ENCODE data around the gene DNAJC7. TPM values are rescaled to one million over a fixed set of nuclear protein-coding genes. Genes with fewer than 3 reads are reported as not detected.

Gene DNAJC7
- total RNA-seq, 6 donors from 2014 or later: 53.2 to 109 (median 73.5) TPM

DNA sequence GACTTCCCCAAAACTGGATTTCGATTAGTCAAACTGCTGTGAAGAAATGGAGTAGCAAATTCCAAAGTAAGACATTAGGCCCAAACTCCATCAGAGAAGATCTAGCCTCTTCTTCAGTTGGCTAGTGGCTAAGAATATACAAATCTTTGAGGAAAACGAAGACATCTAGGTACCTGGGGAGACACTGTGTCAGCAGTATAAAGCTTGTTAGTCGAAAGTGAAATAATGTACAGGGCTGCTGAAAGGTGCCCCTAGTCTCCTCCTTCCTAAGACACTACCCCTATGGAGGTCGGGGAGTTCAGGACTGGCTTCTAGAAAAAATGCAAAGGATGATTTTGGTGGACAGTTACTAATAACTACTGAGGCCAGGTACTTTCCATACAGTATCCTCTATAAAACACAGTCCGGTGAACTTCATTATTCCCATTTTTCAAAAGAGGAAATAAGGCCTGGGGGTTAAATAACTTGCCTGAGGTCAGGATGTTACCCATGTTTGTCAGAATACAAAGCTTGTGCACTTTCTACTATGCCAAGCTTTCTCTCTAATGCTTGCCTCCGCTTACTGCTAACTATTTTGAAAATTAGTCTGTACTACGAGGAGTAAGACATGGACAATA is 15.0 kb downstream of the DNAJC7 start:
- WGBS, 2 donors: 84 to 85% methylated on average over 7 of the region's 7 CpGs

DNA sequence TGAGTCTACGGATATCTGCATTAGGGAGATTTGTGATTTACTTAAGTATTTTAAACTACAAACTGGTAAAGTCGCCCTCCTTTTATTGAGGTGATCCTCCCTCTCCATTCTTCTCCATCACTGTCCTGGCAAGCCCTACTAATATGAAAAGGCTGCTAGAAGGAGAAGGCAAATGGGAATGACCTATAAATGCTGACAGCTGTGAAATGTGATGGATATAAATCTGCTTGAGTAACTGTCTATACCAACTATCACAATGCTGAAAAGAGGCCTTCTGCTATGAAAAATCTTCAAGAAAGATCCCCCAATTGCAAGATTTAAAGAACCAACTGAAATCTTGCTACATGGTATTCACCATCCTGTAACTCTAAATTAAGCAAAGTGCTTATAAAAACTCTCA is 15.5 kb downstream of the DNAJC7 start:
- Histone ChIP-seq H3K27ac (no peak overlapping the region), H3K4me3 (no peak overlapping the region), H3K9me3 (no peaks in the 10 kb centered on the region), H3K36me3 (peaks cover 24 to 65% (median 40%) of the 10 kb centered on the region in 4 donors), H3K4me1 (peaks cover 6 to 27% (median 23%) of the 10 kb centered on the region in 4 donors), H3K27me3 (no peaks in the 10 kb centered on the region)
- ATAC-seq (ENCODE audit: low FRiP score in 2 of 2) (no peak), DNase-seq (no peak)
- TF ChIP-seq POLR2A (IDR thresholded peaks at IDR 0.05) (no peak), POLR2AphosphoS5 (IDR thresholded peaks at IDR 0.05) (no peak), EP300 (IDR thresholded peaks at IDR 0.05) (no peak)
- TF ChIP-seq, protein P1, sequence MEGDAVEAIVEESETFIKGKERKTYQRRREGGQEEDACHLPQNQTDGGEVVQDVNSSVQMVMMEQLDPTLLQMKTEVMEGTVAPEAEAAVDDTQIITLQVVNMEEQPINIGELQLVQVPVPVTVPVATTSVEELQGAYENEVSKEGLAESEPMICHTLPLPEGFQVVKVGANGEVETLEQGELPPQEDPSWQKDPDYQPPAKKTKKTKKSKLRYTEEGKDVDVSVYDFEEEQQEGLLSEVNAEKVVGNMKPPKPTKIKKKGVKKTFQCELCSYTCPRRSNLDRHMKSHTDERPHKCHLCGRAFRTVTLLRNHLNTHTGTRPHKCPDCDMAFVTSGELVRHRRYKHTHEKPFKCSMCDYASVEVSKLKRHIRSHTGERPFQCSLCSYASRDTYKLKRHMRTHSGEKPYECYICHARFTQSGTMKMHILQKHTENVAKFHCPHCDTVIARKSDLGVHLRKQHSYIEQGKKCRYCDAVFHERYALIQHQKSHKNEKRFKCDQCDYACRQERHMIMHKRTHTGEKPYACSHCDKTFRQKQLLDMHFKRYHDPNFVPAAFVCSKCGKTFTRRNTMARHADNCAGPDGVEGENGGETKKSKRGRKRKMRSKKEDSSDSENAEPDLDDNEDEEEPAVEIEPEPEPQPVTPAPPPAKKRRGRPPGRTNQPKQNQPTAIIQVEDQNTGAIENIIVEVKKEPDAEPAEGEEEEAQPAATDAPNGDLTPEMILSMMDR (IDR thresholded peaks at IDR 0.05): no peak
- WGBS, 2 donors: 88 to 93% methylated on average over 2 of the region's 2 CpGs

More for the DNA sequence above, 15.0 kb downstream of the DNAJC7 start:
- no peak for DNase-seq
- Histone ChIP-seq H3K27ac (no peak overlapping the region), H3K4me1 (peaks cover 10 to 28% (median 24%) of the 10 kb centered on the region in 4 donors), H3K9me3 (no peaks in the 10 kb centered on the region), H3K4me3 (no peak overlapping the region), H3K36me3 (peaks cover 19 to 60% (median 35%) of the 10 kb centered on the region in 4 donors), H3K27me3 (no peaks in the 10 kb centered on the region)
- no peak for ATAC-seq (ENCODE audit: low FRiP score in 2 of 2)
- TF ChIP-seq POLR2AphosphoS5 (IDR thresholded peaks at IDR 0.05): no peak
- TF ChIP-seq EP300 (IDR thresholded peaks at IDR 0.05): no peak
- TF ChIP-seq, protein P1 (IDR thresholded peaks at IDR 0.05): no peak
- no peak for TF ChIP-seq POLR2A (IDR thresholded peaks at IDR 0.05)

DNA sequence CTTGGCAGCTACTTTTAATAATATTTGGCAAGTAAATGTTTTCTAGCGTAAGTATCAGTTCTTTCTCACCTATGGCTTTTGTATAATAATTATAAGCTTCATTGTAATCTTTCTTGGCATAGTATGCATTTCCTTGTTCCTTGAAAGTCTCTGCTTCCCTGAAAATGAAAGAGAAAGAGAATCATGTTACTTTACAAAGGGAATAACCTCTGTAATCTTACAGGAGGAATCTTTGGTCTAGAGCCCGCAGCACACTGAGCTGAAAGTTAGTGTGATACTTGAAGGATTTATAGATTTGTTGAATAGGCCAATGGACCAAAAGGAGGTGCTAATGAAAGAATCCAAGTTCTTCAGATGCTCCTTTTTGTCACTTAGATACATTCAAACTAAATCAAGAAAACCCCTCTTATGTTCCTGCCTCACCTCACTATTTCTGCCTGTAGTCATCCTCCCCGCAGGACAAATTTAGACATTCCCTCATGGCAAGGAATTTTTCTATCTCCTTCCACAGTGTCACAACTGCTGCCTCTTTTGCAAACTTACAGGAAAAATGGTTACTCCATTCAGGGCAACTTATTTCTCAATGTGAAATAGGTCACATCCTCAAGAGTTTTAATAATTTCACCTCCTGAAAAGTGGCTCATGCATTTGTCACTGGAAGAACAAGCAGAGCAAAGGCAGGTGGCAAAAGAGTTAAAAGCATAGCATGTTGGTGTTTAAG is 16.7 kb downstream of the DNAJC7 start:
- no peak for TF ChIP-seq POLR2AphosphoS5 (IDR thresholded peaks at IDR 0.05)
- TF ChIP-seq, protein P1 (IDR thresholded peaks at IDR 0.05): no peak
- H3K36me3 ChIP-seq: peaks cover 35 to 77% (median 52%) of the 10 kb centered on the region in 4 donors
- 64 to 66% methylated on average over 3 of the region's 3 CpGs for WGBS, 2 donors
- ATAC-seq (ENCODE audit: low FRiP score in 2 of 2) (no peak), DNase-seq (no peak)
- no peaks in the 10 kb centered on the region for H3K9me3 ChIP-seq
- H3K27me3 ChIP-seq: no peaks in the 10 kb centered on the region
- peaks cover 6 to 26% (median 17%) of the 10 kb centered on the region in 4 donors for H3K4me1 ChIP-seq
- H3K27ac ChIP-seq: peak overlapping the region in 2 of 4 donors; percentile 3 to 33
- H3K4me3 ChIP-seq: no peak overlapping the region

DNA sequence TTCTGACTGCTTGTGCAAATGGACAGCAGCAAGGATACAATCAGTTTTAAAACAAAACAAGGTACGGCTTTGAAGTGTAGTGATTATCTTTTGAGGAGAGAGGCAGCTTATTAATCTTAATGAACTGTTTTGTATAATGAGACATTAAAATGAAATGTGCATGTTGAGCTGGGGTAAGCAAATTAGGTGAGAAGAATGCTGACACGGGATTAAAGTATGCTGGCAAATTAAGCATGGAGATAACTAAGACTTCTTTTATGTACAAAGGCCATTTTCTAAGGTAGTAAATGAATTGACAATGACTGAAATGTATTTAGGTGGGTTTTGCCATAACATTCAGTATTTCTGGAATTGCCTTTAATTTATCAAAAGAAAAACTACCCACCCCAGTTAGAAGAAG is 18.7 kb downstream of the DNAJC7 start:
- 38 to 40% methylated on average over 2 of the region's 2 CpGs for WGBS, 2 donors
- TF ChIP-seq POLR2AphosphoS5 (IDR thresholded peaks at IDR 0.05): no peak
- no peak for TF ChIP-seq EP300 (IDR thresholded peaks at IDR 0.05)
- TF ChIP-seq, protein P1 (IDR thresholded peaks at IDR 0.05): no peak
- no peak for TF ChIP-seq POLR2A (IDR thresholded peaks at IDR 0.05)
- no peaks in the 10 kb centered on the region for H3K27me3 ChIP-seq
- DNase-seq (no peak), ATAC-seq (ENCODE audit: low FRiP score in 2 of 2) (no peak)
- H3K9me3 ChIP-seq: no peaks in the 10 kb centered on the region
- no peak overlapping the region for H3K27ac ChIP-seq
- H3K4me1 ChIP-seq: peaks cover 0 to 19% (median 11%) of the 10 kb centered on the region in 4 donors
- H3K4me3 ChIP-seq: no peak overlapping the region
- peaks cover 47 to 98% (median 69%) of the 10 kb centered on the region in 4 donors for H3K36me3 ChIP-seq

All from upper lobe of left lung (tissue), 6 donors.